Measurements from ENCODE around the gene SUCLG2. TPM values are rescaled to one million over a fixed set of nuclear protein-coding genes. Genes with fewer than 3 reads are reported as not detected.

SUCLG2 gene
- total and polyA plus RNA-seq, 2 of the 4 experiments (the other 2 are of a cell fraction): 26.8 to 34.6 TPM

DNA sequence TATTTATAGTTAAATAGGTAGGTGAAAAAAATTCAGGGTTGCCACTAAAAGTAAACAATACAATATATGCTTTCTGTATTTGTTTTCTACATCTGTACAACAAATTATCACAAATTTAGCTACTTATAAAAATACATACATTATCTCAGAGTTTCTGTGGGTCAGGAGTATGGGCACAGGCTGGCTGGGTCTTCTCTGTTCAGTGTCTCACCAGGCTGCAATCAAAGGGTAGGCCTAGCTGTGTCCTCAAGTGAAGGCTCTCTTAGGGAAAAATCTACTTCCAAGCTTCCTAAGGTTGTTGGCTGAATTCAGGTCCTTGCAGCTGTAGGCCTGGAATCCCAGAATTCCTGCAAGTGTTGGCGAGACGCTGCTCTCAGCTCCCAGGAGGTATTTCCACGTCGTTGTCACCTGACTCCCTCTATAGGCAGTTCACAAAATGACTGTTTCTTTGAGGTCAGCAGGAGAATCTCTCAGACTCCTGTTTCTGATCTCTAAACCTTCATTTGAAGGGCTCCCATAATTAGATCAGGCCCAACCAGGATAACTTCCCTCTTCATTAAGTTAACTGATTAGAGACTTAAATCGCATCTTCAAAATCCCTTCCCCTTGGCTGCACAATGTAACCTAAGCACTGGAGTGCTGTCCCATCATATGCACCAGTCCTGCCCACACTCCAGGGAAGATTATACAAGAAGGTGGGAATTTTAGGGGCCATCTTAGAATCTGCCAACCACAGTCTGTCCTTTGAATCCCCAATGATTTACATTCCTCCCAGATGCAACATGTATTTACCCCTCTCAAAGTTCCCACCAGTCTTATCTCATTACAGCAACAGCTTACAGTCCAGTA lies 296.6 kb downstream of the SUCLG2 start:
- Histone ChIP-seq H3K79me1 (ENCODE audit: low read depth in 1 of 2, low read length in 2 of 2) (no peaks in the 10 kb centered on the region), H3K9me1 (ENCODE audit: insufficient read depth, low read length) (no peaks in the 10 kb centered on the region), H3K4me3 (ENCODE audit: insufficient read depth, low read depth, low read length) (no peak overlapping the region), H3K4me2 (ENCODE audit: low read depth, low read length) (no peak overlapping the region), H3K23ac (ENCODE audit: low read depth, low read length) (no peak overlapping the region), H3K9me3 (ENCODE audit: control insufficient read depth, insufficient read depth, low read length) (no peaks in the 10 kb centered on the region), H2BK120ac (ENCODE audit: low read depth, low read length) (no peak overlapping the region), H4K5ac (ENCODE audit: low read depth, low read length) (no peak overlapping the region), H2BK20ac (ENCODE audit: low read depth, low read length) (no peak overlapping the region), H3K56ac (ENCODE audit: extremely low read depth, insufficient read depth, low read length) (no peak overlapping the region), H3K9ac (ENCODE audit: low read depth, low read length) (no peak overlapping the region), H2AK5ac (ENCODE audit: low read depth, low read length) (no peak overlapping the region), H3K18ac (ENCODE audit: low read depth, low read length) (no peak overlapping the region), H4K20me1 (ENCODE audit: insufficient read depth, low read length) (no peaks in the 10 kb centered on the region), H2BK15ac (ENCODE audit: low read depth, low read length) (no peak overlapping the region), H4K8ac (ENCODE audit: low read depth in 2 of 2, low read length in 2 of 2) (no peak overlapping the region), H2AFZ (replicated peaks; ENCODE audit: low read length, poor library complexity) (no peak overlapping the region), H3K4me1 (ENCODE audit: control insufficient read depth, insufficient read depth, low read length) (no peaks in the 10 kb centered on the region), H3K27me3 (ENCODE audit: control insufficient read depth, insufficient read depth, low read length) (no peaks in the 10 kb centered on the region), H3K4ac (ENCODE audit: low read depth, low read length) (no peak overlapping the region), H2AK9ac (replicated peaks; ENCODE audit: low read depth, low read length, poor library complexity) (no peak overlapping the region), H4K91ac (ENCODE audit: insufficient read depth, low read depth, low read length) (no peak overlapping the region), H3K14ac (replicated peaks; ENCODE audit: low read depth, low read length) (no peak overlapping the region), H2BK5ac (ENCODE audit: low read depth, low read length, poor library complexity, severe bottlenecking) (no peak overlapping the region), H3K36me3 (ENCODE audit: control insufficient read depth, insufficient read depth, low read length) (no peaks in the 10 kb centered on the region), H3K27ac (ENCODE audit: insufficient read depth, low read length) (no peak overlapping the region)
- 45% methylated on average over 4 of the region's 5 CpGs; no CpG with 5 or more reads in 1 of the 2 experiments for WGBS, 2 experiments (ENCODE audit: extremely low coverage in 2 of 2, insufficient read length in 1 of 2)
- TF ChIP-seq CEBPB (IDR thresholded peaks at IDR 0.05; ENCODE audit: low read depth, low read length): no peak
- peak; percentile 29; the same call in 1 of the 2 replicates for TF ChIP-seq SMC3 (IDR thresholded peaks at IDR 0.05; ENCODE audit: low read depth, low read length)
- peak; percentile 30; the same call in 1 of the 2 replicates for TF ChIP-seq RAD21 (IDR thresholded peaks at IDR 0.05; ENCODE audit: low read length)
- no peak for TF ChIP-seq CHD1 (IDR thresholded peaks at IDR 0.05; ENCODE audit: low read depth, low read length)
- TF ChIP-seq MAZ (IDR thresholded peaks at IDR 0.05; ENCODE audit: borderline replicate concordance, low read depth, low read length): no peak
- no peak for TF ChIP-seq POLR2A (IDR thresholded peaks at IDR 0.05; ENCODE audit: low read depth, low read length)
- TF ChIP-seq, protein P1, sequence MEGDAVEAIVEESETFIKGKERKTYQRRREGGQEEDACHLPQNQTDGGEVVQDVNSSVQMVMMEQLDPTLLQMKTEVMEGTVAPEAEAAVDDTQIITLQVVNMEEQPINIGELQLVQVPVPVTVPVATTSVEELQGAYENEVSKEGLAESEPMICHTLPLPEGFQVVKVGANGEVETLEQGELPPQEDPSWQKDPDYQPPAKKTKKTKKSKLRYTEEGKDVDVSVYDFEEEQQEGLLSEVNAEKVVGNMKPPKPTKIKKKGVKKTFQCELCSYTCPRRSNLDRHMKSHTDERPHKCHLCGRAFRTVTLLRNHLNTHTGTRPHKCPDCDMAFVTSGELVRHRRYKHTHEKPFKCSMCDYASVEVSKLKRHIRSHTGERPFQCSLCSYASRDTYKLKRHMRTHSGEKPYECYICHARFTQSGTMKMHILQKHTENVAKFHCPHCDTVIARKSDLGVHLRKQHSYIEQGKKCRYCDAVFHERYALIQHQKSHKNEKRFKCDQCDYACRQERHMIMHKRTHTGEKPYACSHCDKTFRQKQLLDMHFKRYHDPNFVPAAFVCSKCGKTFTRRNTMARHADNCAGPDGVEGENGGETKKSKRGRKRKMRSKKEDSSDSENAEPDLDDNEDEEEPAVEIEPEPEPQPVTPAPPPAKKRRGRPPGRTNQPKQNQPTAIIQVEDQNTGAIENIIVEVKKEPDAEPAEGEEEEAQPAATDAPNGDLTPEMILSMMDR (conservative IDR thresholded peaks at IDR 0.05; ENCODE audit: low read depth, low read length): peak; percentile 39
- no TSS peak for BruUV-seq (replicated peaks)
- intact Hi-C loops (cut with micrococcal nuclease) (loop anchor here (10.0 kb wide), 1 partner anchor 1617 kb away; no protein-coding TSS in a partner anchor), dilution Hi-C loops (cut with HindIII; ENCODE audit: low sequenced_read_pairs, unreplicated experiment) (no loop called here), in situ Hi-C loops (cut with MboI; ENCODE audit: low sequenced_read_pairs) (loop anchor here (25.0 kb wide), 3 partner anchors 246 to 1529 kb away; no protein-coding TSS in a partner anchor)
- DNase-seq (peak; percentile 35), ATAC-seq (ENCODE audit: low read depth) (peak; percentile 79)
- CTCF ChIA-PET: interaction anchor here (0.5 to 1.2 kb wide), 4 partner anchors 37 to 420 kb away, joined by 3 to 5 read pairs (median 4); no protein-coding TSS in a partner anchor
- POLR2A ChIA-PET (ENCODE audit: unreplicated experiment): no interaction called here

Data from IMR-90 (cell line).